IMR-90 (cell line): ENCODE data around the gene NDFIP2. TPM values are rescaled to one million over a fixed set of nuclear protein-coding genes. Genes with fewer than 3 reads are reported as not detected.
A peak's percentile ranks its signal among the peaks of the same experiment; 100 is the strongest.

Experiments
- ATAC-seq: fragments of 200-7000 bp; cut with Tn5 transposase; 2 replicates; pipeline ENCODE4 v1.9.1; 2020; ENCODE audit warnings: low read depth, mild to moderate bottlenecking, moderate library complexity
- BruUV-seq: library from RNA; stranded (reverse); fragments of 400-500 nt; replicated peaks from 2 replicates; lab custom pipeline; 2021; lab: Mats Ljungman, UMichigan
- CTCF ChIA-PET: fragments of 300-600 bp; formaldehyde crosslinking; extraction: SDS; loops from one replicate; lab custom pipeline; 2021; ENCODE audit warnings: antibody characterized with exemption; lab: Yijun Ruan, JAX
- POLR2A ChIA-PET: fragments of 300-600 bp; sonication (Branson Sonifier 250); formaldehyde crosslinking; loops from one replicate; lab custom pipeline; 2022; ENCODE audit warnings: antibody characterized with exemption; ENCODE audit not compliant: unreplicated experiment; lab: Charles Lee
- DNase-seq: peaks from one replicate; pipeline ENCODE4 v3.0.0; 2013
- H2AFZ ChIP-seq: replicated peaks from 2 replicates; pipeline ENCODE3; 2013; ENCODE audit warnings: low read length, mild to moderate bottlenecking; ENCODE audit not compliant: poor library complexity
- H2AK5ac ChIP-seq: 2 replicates; pipeline ENCODE4 v1.6.1; 2013; ENCODE audit warnings: low read depth, low read length, inconsistent platforms
- H2AK9ac ChIP-seq: replicated peaks from 2 replicates; pipeline ENCODE3; 2013; ENCODE audit warnings: mild to moderate bottlenecking, low read depth, low read length, moderate library complexity; ENCODE audit not compliant: poor library complexity
- H2BK120ac ChIP-seq: 2 replicates; pipeline ENCODE4 v1.6.1; 2013; ENCODE audit warnings: low read depth, low read length, inconsistent platforms
- H2BK15ac ChIP-seq: 3 replicates; pipeline ENCODE4 v1.6.1; 2013; ENCODE audit warnings: low read depth, low read length, inconsistent platforms
- H2BK20ac ChIP-seq: 2 replicates; pipeline ENCODE4 v1.6.1; 2013; ENCODE audit warnings: low read depth, mild to moderate bottlenecking, inconsistent platforms, low read length, moderate library complexity
- H2BK5ac ChIP-seq: 2 replicates; pipeline ENCODE4 v1.6.1; 2013; ENCODE audit warnings: mild to moderate bottlenecking, low read depth, low read length, inconsistent platforms; ENCODE audit not compliant: poor library complexity, severe bottlenecking
- H3K14ac ChIP-seq: replicated peaks from 2 replicates; pipeline ENCODE4 v1.6.1; 2013; ENCODE audit warnings: low read depth, low read length, inconsistent platforms
- H3K18ac ChIP-seq: 2 replicates; pipeline ENCODE4 v1.6.1; 2013; ENCODE audit warnings: low read depth, low read length, control low read depth
- H3K23ac ChIP-seq: 2 replicates; pipeline ENCODE4 v1.6.1; 2013; ENCODE audit warnings: low read depth, low read length, inconsistent platforms
- H3K27ac ChIP-seq: 2 replicates; pipeline ENCODE4 v1.5.1; 2013; ENCODE audit warnings: mild to moderate bottlenecking, control low read depth, low read length; ENCODE audit not compliant: insufficient read depth
- H3K27me3 ChIP-seq: 2 replicates; pipeline ENCODE4 v1.6.1; 2013; ENCODE audit warnings: low read length; ENCODE audit not compliant: control insufficient read depth, insufficient read depth
- H3K36me3 ChIP-seq: 2 replicates; pipeline ENCODE4 v1.6.1; 2013; ENCODE audit warnings: low read length, mixed read lengths; ENCODE audit not compliant: control insufficient read depth, insufficient read depth
- H3K4ac ChIP-seq: 2 replicates; pipeline ENCODE4 v1.6.1; 2013; ENCODE audit warnings: low read depth, low read length, inconsistent platforms
- H3K4me1 ChIP-seq: 2 replicates; pipeline ENCODE4 v1.6.1; 2013; ENCODE audit warnings: low read length, mixed read lengths; ENCODE audit not compliant: control insufficient read depth, insufficient read depth
- H3K4me2 ChIP-seq: 2 replicates; pipeline ENCODE4 v1.6.1; 2013; ENCODE audit warnings: low read depth, mild to moderate bottlenecking, control low read depth, low read length, moderate library complexity
- H3K4me3 ChIP-seq: 2 replicates; pipeline ENCODE4 v1.5.1; 2013; ENCODE audit warnings: low read depth, mild to moderate bottlenecking, control low read depth, low read length, moderate library complexity; ENCODE audit not compliant: insufficient read depth
- H3K56ac ChIP-seq: 2 replicates; pipeline ENCODE4 v1.6.1; 2013; ENCODE audit warnings: low read length, inconsistent platforms; ENCODE audit not compliant: insufficient read depth; ENCODE audit errors: extremely low read depth
- H3K79me1 ChIP-seq, 2 experiments: 2 replicates each; pipeline ENCODE4 v1.6.1; 2013; ENCODE audit warnings: low read length in 2 of 2, inconsistent platforms in 1 of 2, low read depth in 1 of 2
- H3K9ac ChIP-seq: 2 replicates; pipeline ENCODE4 v1.6.1; 2013; ENCODE audit warnings: low read depth, low read length, control low read depth
- H3K9me1 ChIP-seq: 2 replicates; pipeline ENCODE4 v1.6.1; 2013; ENCODE audit warnings: low read length, inconsistent platforms; ENCODE audit not compliant: insufficient read depth
- H3K9me3 ChIP-seq: 2 replicates; pipeline ENCODE4 v1.6.1; 2013; ENCODE audit warnings: low read length; ENCODE audit not compliant: control insufficient read depth, insufficient read depth
- H4K20me1 ChIP-seq: 2 replicates; pipeline ENCODE4 v1.6.1; 2013; ENCODE audit warnings: low read length, inconsistent platforms; ENCODE audit not compliant: insufficient read depth
- H4K5ac ChIP-seq: 2 replicates; pipeline ENCODE4 v1.6.1; 2013; ENCODE audit warnings: mild to moderate bottlenecking, low read depth, low read length, control low read depth
- H4K8ac ChIP-seq, 2 experiments: 2 replicates each; pipeline ENCODE4 v1.6.1; 2013; ENCODE audit warnings: low read depth in 2 of 2, low read length in 2 of 2, control low read depth in 1 of 2, inconsistent platforms in 1 of 2
- H4K91ac ChIP-seq: 2 replicates; pipeline ENCODE4 v1.6.1; 2013; ENCODE audit warnings: low read depth, low read length, inconsistent platforms; ENCODE audit not compliant: insufficient read depth
- CHD1 ChIP-seq: IDR thresholded peaks from 2 replicates; pipeline ENCODE4 v1.6.1; 2012; ENCODE audit warnings: low read depth, low read length, improper control_type of control experiment
- CTCF ChIP-seq: conservative IDR thresholded peaks from 2 replicates; pipeline ENCODE4 v1.5.1; 2012; ENCODE audit warnings: mild to moderate bottlenecking, low read depth, low read length, improper control_type of control experiment
- FOS ChIP-seq: fragments of 150-350 bp; IDR thresholded peaks from 2 replicates; pipeline ENCODE4 v1.6.1; 2016; ENCODE audit warnings: low read depth, low read length
- MAZ ChIP-seq: IDR thresholded peaks from 2 replicates; pipeline ENCODE4 v1.6.1; 2012; ENCODE audit warnings: low read depth, mild to moderate bottlenecking, low read length, improper control_type of control experiment, moderate library complexity, borderline replicate concordance
- NFE2L2 ChIP-seq: fragments of 150-350 bp; IDR thresholded peaks from 2 replicates; pipeline ENCODE4 v1.6.1; 2016; ENCODE audit warnings: low read depth, mild to moderate bottlenecking, low read length
- POLR2A ChIP-seq: IDR thresholded peaks from 2 replicates; pipeline ENCODE4 v1.6.1; 2012; ENCODE audit warnings: mild to moderate bottlenecking, low read depth, low read length
- USF2 ChIP-seq: fragments of 150-350 bp; IDR thresholded peaks from 2 replicates; pipeline ENCODE4 v1.6.1; 2017; ENCODE audit warnings: mild to moderate bottlenecking, antibody characterized with exemption, low read length, low read depth
- WGBS, 2 experiments: methylation state at CpG; one replicate each; pipeline versions ENCODE4 v1.1.5 to v1.1.7; 2013; ENCODE audit warnings: missing lambda C conversion rate in 2 of 2; ENCODE audit not compliant: insufficient read length in 1 of 2; ENCODE audit errors: extremely low coverage in 2 of 2; 5-methylcytosine and 5-hydroxymethylcytosine counted together
- dilution Hi-C: fragments of 300-500 bp; cut with HindIII; formaldehyde crosslinking; loops from one replicate; pipeline ENCODE4 v1.14.3; 2018; ENCODE audit warnings: low sequenced_read_pairs; ENCODE audit not compliant: unreplicated experiment
- in situ Hi-C: fragments of 300-500 bp; cut with MboI; formaldehyde crosslinking; loops from 3 replicates; pipeline ENCODE4 v1.14.3; 2019; ENCODE audit warnings: low sequenced_read_pairs, inconsistent platforms, mixed read lengths
- intact Hi-C: fragments of 100-400 bp; cut with micrococcal nuclease; formaldehyde crosslinking; loops from 2 replicates; pipeline ENCODE4 v1.10.0; 2022
- polyA plus RNA-seq, 3 experiments: library from polyadenylated mRNA; depleted of rRNA; stranded (reverse); fragments of >200 nt; gene quantifications; 2 replicates each; pipeline ENCODE4 v1.2.3, GENCODE V29; 2012; ENCODE audit warnings: low replicate concordance in 1 of 3
- total RNA-seq: library from RNA; depleted of rRNA; stranded (reverse); fragments of >200 nt; gene quantifications from 2 replicates; pipeline ENCODE4 v1.2.3, GENCODE V29; 2012

NDFIP2 gene
- total and polyA plus RNA-seq, 2 of the 4 experiments (the other 2 are of a cell fraction) = 23.8 to 25.8 TPM

GRCh38 chr13:79434556-79434955, 46.4 kb upstream of the NDFIP2 start:
- Histone ChIP-seq H2BK15ac (no peak overlapping the region), H3K23ac (no peak overlapping the region), H3K56ac (no peak overlapping the region), H4K20me1 (no peaks in the 10 kb centered on the region), H3K79me1 (no peaks in the 10 kb centered on the region), H3K27me3 (no peaks in the 10 kb centered on the region), H2AK5ac (no peak overlapping the region), H3K36me3 (no peaks in the 10 kb centered on the region), H4K5ac (no peak overlapping the region), H3K9me1 (no peaks in the 10 kb centered on the region), H3K27ac (no peak overlapping the region), H3K4me2 (no peak overlapping the region), H3K4ac (no peak overlapping the region), H3K14ac (no peak overlapping the region), H3K4me1 (peaks cover 2% of the 10 kb centered on the region; the same call in 1 of the 2 replicates), H2AFZ (no peak overlapping the region), H3K9me3 (no peaks in the 10 kb centered on the region), H2BK120ac (no peak overlapping the region), H4K91ac (no peak overlapping the region), H3K18ac (no peak overlapping the region), H2BK20ac (no peak overlapping the region), H2AK9ac (no peak overlapping the region), H3K4me3 (no peak overlapping the region), H4K8ac (no peak overlapping the region), H3K9ac (no peak overlapping the region), H2BK5ac (no peak overlapping the region)
- dilution Hi-C loops (loop anchor here (25.0 kb wide), 1 partner anchor 103 kb away; no protein-coding TSS in a partner anchor), in situ Hi-C loops (no loop called here), intact Hi-C loops (no loop called here)
- BruUV-seq = no TSS peak
- ChIA-PET CTCF (no interaction called here), POLR2A (no interaction called here)
- DNase-seq (peak; percentile 42), ATAC-seq (no peak)
- TF ChIP-seq POLR2A = no peak
- TF ChIP-seq MAZ = no peak
- TF ChIP-seq CTCF = no peak
- no peak for TF ChIP-seq CHD1
- no peak for TF ChIP-seq USF2
- TF ChIP-seq NFE2L2 = peak; percentile 8; the same call in 1 of the 2 replicates
- peak; percentile 35; the same call in 1 of the 2 replicates for TF ChIP-seq FOS
- WGBS, 2 experiments = no CpG with 5 or more reads among the region's 1 CpG
